ENCODE data around the gene GPX2.

GRCh38 chr14:64906022-64906421, 36.5 kb downstream of the GPX2 start:
- TF ChIP-seq CTCF (IDR thresholded peaks at IDR 0.05 in 4 of 5, conservative IDR thresholded peaks at IDR 0.05 in 1 of 5) (no peak), POLR2A (IDR thresholded peaks at IDR 0.05) (no peak)

Data from gastrocnemius medialis (tissue), 4 donors.